ENCODE data around the gene CHGA. TPM values are rescaled to one million over a fixed set of nuclear protein-coding genes. Genes with fewer than 3 reads are reported as not detected.

Gene CHGA
- total and polyA plus RNA-seq, 2 donors (not counting 1 experiment from before 2014, with no cell fraction given) = not detected

- Mint-ChIP-seq H3K4me3 (no peak overlapping the region), H3K27me3 (peaks cover 35% of the 10 kb centered on the region), H3K4me1 (no peaks in the 10 kb centered on the region), H3K27ac (no peak overlapping the region), H3K9me3 (ENCODE audit: insufficient read depth) (no peaks in the 10 kb centered on the region)
- H3K27me3 ChIP-seq (replicated peaks in 1 of 4; ENCODE audit: control extremely low read depth in 1 of 4, control insufficient read depth in 3 of 4, insufficient read depth in 4 of 4, low read length in 3 of 4) = peaks cover 0 to 26% (median 7%) of the 10 kb centered on the region in 4 experiments
- POLR2A ChIA-PET = no interaction called here
- H3K27ac ChIP-seq (ENCODE audit: low read length in 2 of 2) = no peak overlapping the region
- no peaks in the 10 kb centered on the region for H3K36me3 ChIP-seq (replicated peaks in 1 of 2; ENCODE audit: control extremely low read depth in 1 of 2, control insufficient read depth in 1 of 2, extremely low read depth in 1 of 2, insufficient read depth in 2 of 2, low read length in 1 of 2)
- TF ChIP-seq CTCF (IDR thresholded peaks at IDR 0.05) (no peak), EZH2 (IDR thresholded peaks at IDR 0.05; ENCODE audit: borderline replicate concordance, insufficient read depth, low read depth, low read length, poor library complexity, severe bottlenecking) (no peak)
- CTCF ChIA-PET = no interaction called here
- peaks cover 0 to 34% (median 0%) of the 10 kb centered on the region in 3 donors for H3K9me3 ChIP-seq (ENCODE audit: control extremely low read depth in 1 of 3, control insufficient read depth in 2 of 3, insufficient read depth in 1 of 3, low read length in 2 of 3)
- no peaks in the 10 kb centered on the region for H4K20me1 ChIP-seq (ENCODE audit: control insufficient read depth, insufficient read depth, low read length, poor library complexity, severe bottlenecking)
- H3K4me3 ChIP-seq (ENCODE audit: control extremely low read depth in 1 of 5, extremely low read depth in 1 of 5, insufficient read depth in 1 of 5, low read depth in 2 of 5, low read length in 4 of 5) = no peak overlapping the region
- WGBS (ENCODE audit: insufficient coverage) = no CpG with 5 or more reads among the region's 4 CpGs
- H3K4me2 ChIP-seq (replicated peaks; ENCODE audit: low read depth, low read length, poor library complexity, severe bottlenecking) = no peak overlapping the region
- no peak overlapping the region for H3K9ac ChIP-seq (ENCODE audit: low read length)
- no peak for DNase-seq
- H3K4me1 ChIP-seq (ENCODE audit: control insufficient read depth in 2 of 2, insufficient read depth in 2 of 2, low read length in 2 of 2) = no peaks in the 10 kb centered on the region
- H3K79me2 ChIP-seq (ENCODE audit: control insufficient read depth, insufficient read depth, low read length) = no peaks in the 10 kb centered on the region
- H2AFZ ChIP-seq (ENCODE audit: insufficient read depth, low read depth, low read length, poor library complexity, severe bottlenecking) = no peak overlapping the region
- intact Hi-C loops (cut with micrococcal nuclease) = no loop called here
- no peak for ATAC-seq (ENCODE audit: low read depth)
Measured at GRCh38 chr14:92895352-92895878, 27.5 kb upstream of the CHGA start.

- Histone ChIP-seq H2AFZ (ENCODE audit: insufficient read depth, low read depth, low read length, poor library complexity, severe bottlenecking) (no peak overlapping the region), H3K27me3 (replicated peaks in 1 of 4; ENCODE audit: control extremely low read depth in 1 of 4, control insufficient read depth in 3 of 4, insufficient read depth in 4 of 4, low read length in 3 of 4) (peaks cover 0 to 26% (median 6%) of the 10 kb centered on the region in 4 experiments), H3K9me3 (ENCODE audit: control extremely low read depth in 1 of 3, control insufficient read depth in 2 of 3, insufficient read depth in 1 of 3, low read length in 2 of 3) (peaks cover 0 to 37% (median 0%) of the 10 kb centered on the region in 3 donors), H3K9ac (ENCODE audit: low read length) (no peak overlapping the region), H3K4me3 (ENCODE audit: control extremely low read depth in 1 of 5, extremely low read depth in 1 of 5, insufficient read depth in 1 of 5, low read depth in 2 of 5, low read length in 4 of 5) (no peak overlapping the region), H3K4me2 (replicated peaks; ENCODE audit: low read depth, low read length, poor library complexity, severe bottlenecking) (no peak overlapping the region), H3K4me1 (ENCODE audit: control insufficient read depth in 2 of 2, insufficient read depth in 2 of 2, low read length in 2 of 2) (no peaks in the 10 kb centered on the region), H4K20me1 (ENCODE audit: control insufficient read depth, insufficient read depth, low read length, poor library complexity, severe bottlenecking) (no peaks in the 10 kb centered on the region), H3K79me2 (ENCODE audit: control insufficient read depth, insufficient read depth, low read length) (no peaks in the 10 kb centered on the region), H3K27ac (ENCODE audit: low read length in 2 of 2) (no peak overlapping the region), H3K36me3 (replicated peaks in 1 of 2; ENCODE audit: control extremely low read depth in 1 of 2, control insufficient read depth in 1 of 2, extremely low read depth in 1 of 2, insufficient read depth in 2 of 2, low read length in 1 of 2) (no peaks in the 10 kb centered on the region)
- H3K4me1 Mint-ChIP-seq = no peaks in the 10 kb centered on the region
- intact Hi-C loops (cut with micrococcal nuclease) = no loop called here
- no peaks in the 10 kb centered on the region for H3K9me3 Mint-ChIP-seq (ENCODE audit: insufficient read depth)
- ATAC-seq (ENCODE audit: low read depth) (no peak), DNase-seq (no peak)
- ChIA-PET CTCF (no interaction called here), POLR2A (no interaction called here)
- no peak overlapping the region for H3K27ac Mint-ChIP-seq
- TF ChIP-seq EZH2 (IDR thresholded peaks at IDR 0.05; ENCODE audit: borderline replicate concordance, insufficient read depth, low read depth, low read length, poor library complexity, severe bottlenecking) (no peak), CTCF (IDR thresholded peaks at IDR 0.05) (no peak)
- 93% methylated on average over 3 of the region's 5 CpGs for WGBS (ENCODE audit: insufficient coverage)
- no peak overlapping the region for H3K4me3 Mint-ChIP-seq
- peaks cover 49% of the 10 kb centered on the region for H3K27me3 Mint-ChIP-seq
Measured at GRCh38 chr14:92897922-92898565, 24.9 kb upstream of the CHGA start.

All from B cell (primary cell).